Fibroblast of the conjunctiva (primary cell): ENCODE results near the gene LRGUK.

ENCODE experiments used
- DNase-seq: peaks from one replicate; pipeline ENCODE4 v3.0.0-alpha.2; 2010; ENCODE audit warnings: low read depth

Gene LRGUK

DNA sequence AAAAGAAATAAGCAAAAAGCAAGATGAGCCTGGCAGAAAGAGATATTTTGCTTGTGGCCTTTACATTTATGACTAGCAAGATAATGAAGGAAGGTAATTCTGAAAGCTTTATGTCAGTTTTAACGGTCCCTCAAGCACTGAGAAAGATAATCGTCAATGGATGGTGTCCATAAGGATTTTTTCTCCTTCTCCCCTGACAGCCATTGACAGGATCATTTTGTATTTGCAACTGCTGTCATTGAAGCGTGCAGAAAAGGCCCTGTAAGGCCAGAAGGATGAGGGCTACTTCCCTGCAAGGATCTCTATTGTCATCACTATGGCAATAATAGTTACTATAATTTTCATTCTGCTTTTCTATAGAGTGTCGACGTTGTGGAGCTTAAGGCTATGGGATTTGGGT is 994 bp upstream of the LRGUK start:
- DNase-seq = no peak

DNA sequence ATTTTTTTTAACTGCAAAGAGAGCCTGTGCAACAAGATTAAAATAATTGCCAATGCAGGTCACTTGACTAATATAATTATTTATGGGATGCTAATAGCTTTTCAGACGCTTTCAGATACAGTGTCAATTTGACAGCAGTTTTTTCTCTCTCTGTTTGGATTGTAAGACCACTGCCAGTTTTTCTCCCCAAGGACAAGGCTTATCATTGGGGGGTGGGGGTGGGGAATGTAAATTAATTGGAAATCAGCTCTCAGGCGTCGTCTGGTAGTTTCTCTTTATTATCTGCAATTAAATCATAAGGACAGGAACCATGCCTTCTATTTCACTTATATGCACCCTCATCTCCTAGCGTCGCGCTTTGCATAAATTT is 559 bp upstream of the LRGUK start:
- DNase-seq = no peak

GRCh38 chr7:134128829-134129228 is 1.7 kb downstream of the LRGUK start:
- DNase-seq = no peak

DNA sequence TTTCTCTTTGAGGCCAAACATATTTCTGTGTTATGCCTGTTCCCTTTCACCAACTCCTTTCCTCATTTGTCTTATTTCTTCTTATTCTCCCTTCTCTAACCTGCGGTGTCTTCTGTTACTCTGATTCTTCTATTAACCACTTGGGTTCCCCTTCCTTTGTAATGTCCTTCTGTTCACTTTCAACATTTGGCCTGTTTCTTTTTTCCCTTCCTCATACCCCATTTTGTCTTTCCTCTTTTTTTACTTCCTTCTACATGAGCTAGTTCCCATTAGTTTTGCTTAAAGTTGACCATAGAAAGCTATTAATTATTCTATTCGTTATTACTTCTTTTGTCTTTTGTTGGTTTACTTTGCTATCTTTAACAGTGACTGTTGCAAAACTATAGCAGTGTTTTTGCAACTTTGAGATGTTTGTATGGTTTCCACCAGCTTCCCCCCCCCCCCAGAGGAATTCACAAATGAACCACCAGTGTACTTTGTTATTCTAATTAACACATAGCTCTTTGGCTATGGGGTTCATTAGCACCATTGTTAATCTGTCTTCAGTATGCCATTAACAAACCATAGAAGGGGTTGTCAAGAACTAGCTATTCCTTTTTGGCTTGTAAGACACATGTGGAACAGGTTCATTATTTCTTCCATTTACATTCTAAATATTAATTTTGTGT is 2.9 kb downstream of the LRGUK start:
- no peak for DNase-seq

- DNase-seq = no peak
Observed at GRCh38 chr7:134134004-134134403, 6.9 kb downstream of the LRGUK start.

DNA sequence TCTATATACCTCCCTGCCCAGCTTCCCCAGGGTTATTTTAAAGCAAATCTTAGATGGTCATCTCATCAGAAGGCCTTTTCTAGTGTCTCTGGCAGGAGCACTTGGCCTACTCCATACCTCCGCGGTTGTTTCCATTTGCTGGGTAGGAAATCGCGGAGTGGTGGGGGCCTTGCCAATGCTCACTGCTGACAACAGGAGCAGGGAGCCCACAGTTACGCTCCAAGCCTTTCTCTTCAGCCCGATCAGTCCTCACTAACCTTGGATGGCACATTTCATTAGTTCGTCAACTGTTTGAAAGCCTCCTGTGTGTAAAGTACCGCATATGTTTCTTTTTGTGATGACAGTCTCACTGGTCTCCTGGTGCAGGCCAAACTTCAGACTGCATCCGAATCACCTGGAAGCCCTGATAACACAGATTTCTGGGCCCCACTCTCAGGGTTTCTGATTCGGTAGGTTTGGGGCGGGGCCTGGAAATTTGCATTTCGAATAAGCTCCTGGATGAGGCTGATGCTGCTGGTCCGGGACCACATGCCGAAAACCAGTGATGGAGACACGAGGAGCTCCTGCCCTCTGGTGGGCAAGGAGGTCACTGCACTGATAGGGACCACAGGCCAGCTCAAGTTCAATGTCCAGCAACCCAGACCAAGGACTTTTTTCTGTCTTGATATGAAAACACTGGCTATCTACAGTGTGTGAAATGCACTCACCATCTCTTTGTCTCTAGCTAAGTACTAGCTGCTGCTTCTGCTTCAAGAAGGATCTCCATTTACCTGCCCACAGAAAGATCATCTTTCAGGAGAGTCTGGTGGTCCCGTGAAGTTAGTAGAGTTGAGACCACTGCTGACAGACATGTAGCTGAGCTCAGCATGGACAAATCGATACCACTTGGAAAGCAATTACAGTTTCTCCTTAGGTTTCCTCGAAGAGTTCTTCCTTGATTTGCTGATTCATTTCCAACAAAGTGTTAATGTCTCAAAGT is 14.0 kb downstream of the LRGUK start:
- DNase-seq = peak; percentile 37

- DNase-seq = no peak
Observed at GRCh38 chr7:134141868-134142264, 14.7 kb downstream of the LRGUK start.

DNA sequence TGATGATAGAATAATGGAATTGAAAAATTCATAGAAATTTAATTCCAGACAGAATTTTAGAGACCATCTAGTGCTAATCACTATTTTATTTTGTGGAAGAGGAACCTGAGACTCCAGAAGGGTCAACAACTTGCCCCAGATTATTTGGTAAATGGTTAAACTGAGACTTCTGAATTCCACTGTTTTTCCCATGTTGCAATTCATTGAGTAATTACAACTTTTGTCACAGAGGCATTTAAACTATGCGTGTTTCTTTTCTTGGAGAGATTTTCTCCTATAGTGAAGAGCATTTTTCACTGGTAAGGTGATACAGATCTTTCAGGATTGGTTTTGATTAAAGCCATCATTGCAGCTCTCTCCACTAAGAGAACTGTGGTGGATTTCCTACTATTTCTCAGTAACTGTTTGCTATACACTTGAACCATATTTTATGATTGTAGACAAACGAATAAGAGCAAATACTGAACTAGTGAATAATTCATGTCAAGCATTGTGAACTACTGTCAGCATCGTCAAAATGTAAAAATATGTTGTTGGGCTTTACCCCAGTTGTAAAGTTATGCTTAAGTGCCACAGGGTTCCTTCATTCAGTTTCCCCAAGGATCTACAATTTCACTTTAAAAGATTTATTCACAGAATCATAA is 26.5 kb downstream of the LRGUK start:
- no peak for DNase-seq

GRCh38 chr7:134154581-134155130 is 27.5 kb downstream of the LRGUK start:
- no peak for DNase-seq

- no peak for DNase-seq
Observed at GRCh38 chr7:134155206-134155605, 28.1 kb downstream of the LRGUK start.

DNA sequence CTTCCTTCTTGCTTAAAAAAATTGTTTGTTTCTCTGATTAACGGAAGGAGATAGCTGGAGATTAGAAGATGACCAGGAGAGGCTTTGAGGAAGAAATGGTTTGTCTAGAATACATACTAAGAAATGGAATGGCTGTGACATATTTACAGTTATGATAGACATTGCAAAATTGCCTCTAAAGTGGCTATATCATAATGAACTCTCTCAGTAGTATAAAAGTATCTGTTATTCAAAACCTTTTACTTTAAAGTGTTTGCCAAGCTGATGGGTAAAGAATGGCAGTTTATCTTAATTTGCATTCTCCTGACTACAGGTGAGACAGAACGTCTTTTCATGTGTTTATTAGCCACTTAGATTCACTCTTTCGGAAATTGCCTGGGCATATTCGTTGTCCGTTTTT is 28.7 kb downstream of the LRGUK start:
- DNase-seq = no peak

DNA sequence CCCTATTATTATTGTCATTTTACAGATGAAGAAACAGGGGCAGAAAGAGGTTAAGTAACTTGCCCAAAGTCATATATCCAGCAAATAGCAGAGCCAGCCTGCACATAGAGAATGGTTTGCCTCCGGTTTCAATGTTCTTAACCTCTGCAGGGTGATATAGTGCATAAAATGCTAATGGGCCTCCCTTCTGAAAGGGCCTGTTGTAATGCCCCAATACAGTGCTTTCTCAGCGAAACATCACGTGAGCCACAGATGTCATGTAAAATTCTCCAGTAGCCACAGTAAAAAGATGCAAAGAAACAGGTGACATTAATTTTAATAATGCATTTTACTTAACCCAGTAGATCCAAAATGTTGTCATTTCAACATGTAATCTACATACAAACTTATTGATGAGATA is 38.1 kb downstream of the LRGUK start:
- DNase-seq = no peak

DNA sequence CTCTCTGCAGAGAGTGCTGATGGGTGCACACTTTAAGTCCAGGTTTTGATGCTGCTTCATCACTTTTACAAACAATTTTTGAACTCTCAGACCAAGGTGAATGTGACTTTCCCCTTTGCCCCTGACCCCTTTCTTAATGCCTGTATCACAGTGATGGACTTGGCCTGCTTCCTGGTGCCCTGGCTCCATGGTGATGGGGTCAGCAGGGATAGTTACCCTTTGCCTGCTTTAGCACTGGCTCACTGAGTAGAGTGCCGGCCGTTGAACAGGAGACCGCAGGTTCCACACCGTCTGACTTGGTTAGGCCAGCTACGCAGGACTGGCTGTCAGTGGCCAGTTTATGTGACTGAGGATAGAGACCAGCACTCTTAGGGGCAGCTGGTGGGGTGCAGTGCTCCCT is 40.1 kb downstream of the LRGUK start:
- no peak for DNase-seq

DNA sequence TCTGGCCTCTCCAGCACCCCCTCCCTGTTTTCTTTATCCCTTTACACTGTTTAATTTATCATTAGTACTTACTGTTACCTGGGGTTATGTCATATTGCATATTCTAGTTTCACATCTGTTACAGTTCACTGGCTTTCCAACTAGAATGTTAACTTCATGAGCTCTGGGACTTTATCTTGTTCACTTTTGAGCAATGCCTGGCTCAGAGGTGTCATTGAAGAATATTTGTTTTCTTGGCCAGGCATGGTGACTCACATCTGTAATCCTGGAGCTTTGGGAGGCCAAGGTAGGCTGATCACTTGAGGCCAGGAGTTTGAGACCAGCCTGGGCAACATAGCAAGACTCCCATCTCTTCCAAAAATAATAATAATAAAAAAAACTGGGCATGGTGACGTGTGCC is 40.7 kb downstream of the LRGUK start:
- no peak for DNase-seq

DNA sequence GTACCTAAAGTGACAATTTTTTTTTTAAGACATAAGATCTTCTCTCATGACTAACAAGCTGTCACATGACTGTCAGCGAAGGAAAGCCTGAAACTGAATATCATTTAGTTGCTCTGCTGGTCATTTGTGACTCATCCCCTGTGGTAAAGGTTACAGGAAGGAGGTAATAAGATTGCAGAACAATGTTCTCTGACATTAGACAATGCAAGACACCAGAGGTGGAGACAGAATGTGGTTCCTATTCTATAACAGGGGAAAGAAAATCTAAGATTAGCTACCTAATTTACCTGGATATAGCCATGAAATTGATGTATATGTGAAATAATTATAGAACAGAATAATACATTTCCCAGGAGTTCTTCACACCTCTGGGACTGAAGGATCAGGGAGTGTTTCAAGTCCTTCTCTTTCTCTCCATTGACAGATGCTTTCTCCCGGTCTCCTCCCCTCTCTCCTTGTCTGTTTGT is 47.7 kb downstream of the LRGUK start:
- DNase-seq = peak; percentile 61

DNA sequence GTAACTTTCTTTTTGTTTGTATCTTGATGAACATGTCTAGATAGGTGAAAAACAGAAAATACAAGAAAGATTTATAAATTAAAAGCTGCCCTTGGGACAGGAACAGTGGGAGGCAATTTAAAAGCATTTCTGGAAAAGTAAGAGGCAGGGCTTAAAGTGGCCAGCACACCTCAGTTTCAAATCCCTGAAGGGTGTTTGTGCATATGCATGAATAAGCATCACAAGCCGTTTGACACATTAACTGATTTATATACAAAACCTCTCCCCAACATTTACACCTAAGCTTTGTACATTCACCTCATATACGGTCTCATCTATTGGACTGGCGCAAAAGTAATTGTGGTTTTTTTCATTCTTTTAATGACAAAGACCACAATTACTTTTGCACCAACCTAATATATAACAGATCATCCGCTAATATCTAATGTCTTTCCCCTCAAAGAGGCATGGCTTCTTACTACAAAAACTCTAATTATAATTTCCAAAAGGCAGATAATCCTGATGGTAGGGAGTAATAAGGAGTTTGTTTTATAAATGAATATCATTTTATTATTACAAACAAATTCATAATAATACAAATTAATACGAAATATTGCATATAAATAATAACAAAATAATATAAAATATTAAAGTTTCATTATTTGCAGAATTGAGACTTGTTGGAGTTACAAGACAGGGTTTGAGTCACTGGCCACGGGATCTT is 48.3 kb downstream of the LRGUK start:
- DNase-seq = no peak

- DNase-seq = no peak
Observed at GRCh38 chr7:134176037-134176350, 48.9 kb downstream of the LRGUK start.

DNA sequence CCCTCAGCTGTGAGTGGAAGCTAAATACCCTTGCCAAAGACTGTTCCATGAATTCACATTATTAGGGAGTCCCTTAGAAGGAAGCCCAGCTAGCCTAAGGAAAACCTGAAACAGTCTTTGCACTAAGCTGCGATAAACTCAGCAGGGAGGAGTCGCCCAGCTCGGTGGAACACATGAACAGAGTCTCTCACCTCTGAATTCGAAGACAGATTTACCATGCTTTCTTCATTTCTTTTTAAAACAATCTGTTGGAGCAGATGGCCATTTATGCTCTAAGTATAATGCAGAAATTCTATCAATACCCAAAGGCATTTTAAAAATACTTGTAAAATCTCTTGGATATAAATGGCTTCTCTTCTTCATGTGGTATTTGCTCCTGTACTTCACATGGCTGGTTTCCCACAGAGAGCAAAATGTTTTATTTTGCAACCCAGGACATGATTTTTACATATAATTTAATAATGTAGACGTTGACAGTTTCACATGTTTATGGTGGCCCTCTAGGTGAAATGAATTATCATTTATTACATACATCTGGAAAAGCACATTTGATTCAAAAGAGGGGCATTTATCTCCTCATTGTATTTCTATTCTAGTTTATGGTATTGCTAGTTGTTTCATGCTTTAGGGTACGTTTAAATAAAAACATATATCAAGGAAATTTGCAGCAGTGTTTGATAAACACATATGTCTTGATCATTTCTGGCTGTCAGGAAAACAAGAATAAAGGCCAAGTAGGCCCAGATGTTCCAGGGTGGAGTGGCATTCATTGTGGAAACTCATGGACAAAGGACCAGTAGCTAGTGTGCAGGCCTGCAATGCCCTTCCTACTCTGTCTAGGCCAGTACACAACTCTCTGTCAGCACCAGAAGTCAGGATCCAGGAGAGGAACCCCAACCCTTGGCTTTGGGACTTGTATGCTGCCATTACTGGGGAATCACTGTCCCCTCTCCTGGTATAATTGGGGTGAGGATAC is 52.2 kb downstream of the LRGUK start:
- no peak for DNase-seq

DNA sequence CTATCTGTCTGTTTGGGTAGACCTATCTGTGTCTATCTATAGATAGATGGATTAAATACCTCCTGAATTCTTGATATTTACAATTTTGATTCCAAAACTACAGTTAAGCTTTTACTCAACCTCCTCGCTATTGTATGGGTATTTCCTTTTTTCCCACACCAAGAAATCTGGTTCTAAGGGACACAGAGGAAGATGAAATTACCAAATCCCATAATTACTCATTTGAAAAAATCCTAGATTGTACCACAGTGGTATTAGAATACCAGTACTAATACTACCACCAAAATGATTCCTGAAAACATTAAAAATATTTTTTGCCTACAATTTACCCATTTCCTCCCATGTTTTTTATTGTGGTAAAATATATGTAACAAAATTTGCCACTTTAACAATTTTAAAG is 53.2 kb downstream of the LRGUK start:
- no peak for DNase-seq

DNA sequence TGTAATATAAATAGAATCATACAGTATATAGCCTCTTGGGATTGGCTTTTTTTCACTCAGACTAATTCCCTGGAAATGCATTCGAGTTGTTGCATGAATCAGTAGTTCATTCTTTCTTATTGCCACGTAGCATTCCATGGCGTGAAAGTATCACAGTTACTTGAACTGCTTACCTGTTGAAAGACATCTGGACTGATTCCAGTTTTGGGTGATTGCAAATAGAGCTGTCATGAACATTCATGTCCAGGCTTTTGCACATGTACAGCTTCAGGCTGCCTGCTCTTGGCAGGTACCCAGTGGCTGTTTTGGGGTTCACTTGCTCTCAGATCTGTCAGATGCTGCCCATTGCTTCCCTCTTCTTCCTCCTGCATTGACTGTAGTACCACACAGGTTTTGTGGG is 54.9 kb downstream of the LRGUK start:
- DNase-seq = no peak

- no peak for DNase-seq
Observed at GRCh38 chr7:134184767-134185166, 57.6 kb downstream of the LRGUK start.
